HL-60/S4 treated with retinoic acid at 250 ng/mL for 4 days and 3 days (cell line): ENCODE results near the gene SSBP3.
"Not testable (repeated sequence)": the region's sequence is repeated elsewhere in the genome, so short reads cannot be mapped to it uniquely, and the experiment has no call there.

Source experiments
- in situ Hi-C: fragments of 300-500 bp; cut with MboI; formaldehyde crosslinking; loops from 2 replicates; pipeline ENCODE4 v1.7.0; 2022; ENCODE audit warnings: low sequenced_read_pairs

Gene SSBP3

GRCh38 chr1:54255026-54255702 lies 151.0 kb downstream of the SSBP3 start:
- in situ Hi-C loops, result no loop called here

- in situ Hi-C loops, result no loop called here
Measured at GRCh38 chr1:54254055-54254454, 152.1 kb downstream of the SSBP3 start.

- in situ Hi-C loops, result no loop called here
Measured at GRCh38 chr1:54253480-54253879, 152.7 kb downstream of the SSBP3 start.

GRCh38 chr1:54252371-54252936 lies 153.7 kb downstream of the SSBP3 start:
- in situ Hi-C loops, result no loop called here

- in situ Hi-C loops, result no loop called here
Measured at GRCh38 chr1:54250670-54251069, 155.5 kb downstream of the SSBP3 start.

- in situ Hi-C loops, result no loop called here
Measured at GRCh38 chr1:54249819-54250435, 156.3 kb downstream of the SSBP3 start.

GRCh38 chr1:54248966-54249365 lies 157.2 kb downstream of the SSBP3 start:
- in situ Hi-C loops, result no loop called here

GRCh38 chr1:54247863-54248515 lies 158.2 kb downstream of the SSBP3 start:
- in situ Hi-C loops, result no loop called here

GRCh38 chr1:54246116-54246721 lies 160.0 kb downstream of the SSBP3 start:
- in situ Hi-C loops, result no loop called here

- in situ Hi-C loops, result no loop called here
Measured at GRCh38 chr1:54245501-54245900, 160.7 kb downstream of the SSBP3 start.

GRCh38 chr1:54244655-54245054 lies 161.5 kb downstream of the SSBP3 start:
- in situ Hi-C loops, result no loop called here

GRCh38 chr1:54243022-54243421 lies 163.2 kb downstream of the SSBP3 start:
- in situ Hi-C loops, result no loop called here

GRCh38 chr1:54241364-54241763 lies 164.8 kb downstream of the SSBP3 start:
- in situ Hi-C loops, result no loop called here

- in situ Hi-C loops, result no loop called here
Measured at GRCh38 chr1:54240741-54241335, 165.4 kb downstream of the SSBP3 start.

- in situ Hi-C loops, result no loop called here
Measured at GRCh38 chr1:54239631-54240031, 166.6 kb downstream of the SSBP3 start.

- in situ Hi-C loops, result no loop called here
Measured at GRCh38 chr1:54239035-54239383, 167.2 kb downstream of the SSBP3 start.

GRCh38 chr1:54238353-54239034 lies 167.7 kb downstream of the SSBP3 start:
- in situ Hi-C loops, result no loop called here

- in situ Hi-C loops, result no loop called here
Measured at GRCh38 chr1:54237586-54237985, 168.6 kb downstream of the SSBP3 start.

GRCh38 chr1:54234284-54234683 lies 171.9 kb downstream of the SSBP3 start:
- in situ Hi-C loops, result no loop called here

- in situ Hi-C loops, result not testable (repeated sequence)
Measured at GRCh38 chr1:54233196-54233595, 173.0 kb downstream of the SSBP3 start.
